C4-2B (cell line): Measurements from ENCODE around the gene CBX3.

Experiments used
- CTCF ChIP-seq: fragments of 450-650 bp; conservative IDR thresholded peaks from 2 replicates; pipeline ENCODE4 v1.5.1; 2017; ENCODE audit warnings: mild to moderate bottlenecking
- ZFX ChIP-seq: fragments of 450-650 bp; IDR thresholded peaks from 2 replicates; pipeline ENCODE4 v1.6.1; 2017

GRCh38 chr7:26167303-26167934 is 34.1 kb upstream of the CBX3 start:
- TF ChIP-seq ZFX (no peak), CTCF (no peak)
